ENCODE data around the gene TNIP2.
A peak's percentile ranks its signal among the peaks of the same experiment; 100 is the strongest.

DNA sequence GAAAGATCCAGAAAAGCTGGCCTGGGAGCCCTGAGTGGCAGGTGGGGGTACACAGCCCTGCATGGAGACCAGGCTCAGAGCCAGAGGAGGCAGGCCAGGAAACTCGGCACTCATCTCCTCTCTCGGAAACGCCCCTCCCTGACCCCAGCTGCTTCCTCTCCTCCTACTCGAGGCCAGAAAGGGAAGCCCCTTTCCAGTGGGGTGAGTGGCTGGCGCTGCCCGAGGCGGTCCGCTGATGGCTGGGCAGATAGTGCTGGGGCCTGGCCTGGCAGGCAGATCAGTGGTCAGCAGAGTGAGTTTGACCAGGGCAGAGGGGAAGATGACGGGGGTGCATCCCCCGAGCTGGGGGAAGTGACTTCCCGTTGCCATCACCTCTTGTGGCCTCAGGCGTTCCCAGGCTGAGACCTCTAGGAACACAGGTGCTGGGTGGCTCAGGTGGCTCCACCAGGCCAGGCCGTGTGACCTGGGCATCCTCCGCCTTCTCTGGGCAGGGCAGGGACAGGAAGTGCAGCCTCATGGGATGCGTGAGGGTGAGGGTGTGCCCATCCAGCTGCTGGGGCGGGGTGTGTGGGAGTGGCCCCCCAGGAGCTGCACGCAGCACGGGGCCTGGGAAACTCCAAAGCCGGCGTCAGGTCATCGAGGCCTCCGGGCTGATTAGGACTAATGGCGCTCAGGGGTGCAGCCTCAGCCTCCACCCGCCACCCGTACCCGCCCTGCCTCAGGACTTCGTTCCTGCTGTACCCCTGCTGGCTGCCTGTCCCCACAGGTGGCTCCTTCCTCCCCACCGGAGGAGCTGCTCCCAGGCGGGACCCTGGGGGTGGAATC lies 42.5 kb upstream of the TNIP2 start:
- TF ChIP-seq, protein P1, sequence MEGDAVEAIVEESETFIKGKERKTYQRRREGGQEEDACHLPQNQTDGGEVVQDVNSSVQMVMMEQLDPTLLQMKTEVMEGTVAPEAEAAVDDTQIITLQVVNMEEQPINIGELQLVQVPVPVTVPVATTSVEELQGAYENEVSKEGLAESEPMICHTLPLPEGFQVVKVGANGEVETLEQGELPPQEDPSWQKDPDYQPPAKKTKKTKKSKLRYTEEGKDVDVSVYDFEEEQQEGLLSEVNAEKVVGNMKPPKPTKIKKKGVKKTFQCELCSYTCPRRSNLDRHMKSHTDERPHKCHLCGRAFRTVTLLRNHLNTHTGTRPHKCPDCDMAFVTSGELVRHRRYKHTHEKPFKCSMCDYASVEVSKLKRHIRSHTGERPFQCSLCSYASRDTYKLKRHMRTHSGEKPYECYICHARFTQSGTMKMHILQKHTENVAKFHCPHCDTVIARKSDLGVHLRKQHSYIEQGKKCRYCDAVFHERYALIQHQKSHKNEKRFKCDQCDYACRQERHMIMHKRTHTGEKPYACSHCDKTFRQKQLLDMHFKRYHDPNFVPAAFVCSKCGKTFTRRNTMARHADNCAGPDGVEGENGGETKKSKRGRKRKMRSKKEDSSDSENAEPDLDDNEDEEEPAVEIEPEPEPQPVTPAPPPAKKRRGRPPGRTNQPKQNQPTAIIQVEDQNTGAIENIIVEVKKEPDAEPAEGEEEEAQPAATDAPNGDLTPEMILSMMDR (IDR thresholded peaks at IDR 0.05), result no peak
- TF ChIP-seq POLR2AphosphoS5 (IDR thresholded peaks at IDR 0.05), result peak; percentile 5 to 40 (median 28)

Measured in transverse colon (tissue), 4 donors.